ENCODE results near the gene LMX1B.

- TF ChIP-seq NR2C2 (CRISPR knock-in tag; IDR thresholded peaks at IDR 0.05) (no peak), CTCF (IDR thresholded peaks at IDR 0.05) (no peak), ZNF423 (CRISPR knock-in tag; IDR thresholded peaks at IDR 0.05) (no peak)
Observed at GRCh38 chr9:126699401-126699881, 85.7 kb downstream of the LMX1B start.

Measured in WTC11 (cell line).